SU-DHL-6 (cell line): ENCODE results near the gene TNRC6B.

Experiments
- H2AFZ ChIP-seq: fragments of 200-600 bp; sonication (generic); 2 replicates; pipeline ENCODE4 v1.6.1; 2014; ENCODE audit warnings: low read depth, mild to moderate bottlenecking, moderate library complexity, mixed read lengths, antibody characterized with exemption, low read length; ENCODE audit not compliant: severe bottlenecking
- H3F3A ChIP-seq: fragments of 200-600 bp; shearing (Covaris generic); 2 replicates; pipeline ENCODE4 v1.6.0; 2016; ENCODE audit warnings: antibody characterized with exemption, mild to moderate bottlenecking; ENCODE audit not compliant: insufficient read depth
- H3K27ac ChIP-seq: fragments of 200-600 bp; sonication (generic); 2 replicates; pipeline ENCODE4 v1.5.1; 2016; ENCODE audit warnings: low read depth, mild to moderate bottlenecking, low read length, moderate library complexity, mixed read lengths
- H3K27me3 ChIP-seq: fragments of 200-600 bp; sonication (generic), shearing (Covaris generic); 2 replicates; pipeline ENCODE4 v1.6.0; 2014; ENCODE audit warnings: mild to moderate bottlenecking, low read length
- H3K36me3 ChIP-seq: fragments of 200-600 bp; sonication (generic); 2 replicates; pipeline ENCODE4 v1.6.1; 2014; ENCODE audit warnings: mild to moderate bottlenecking, low read length, mixed read lengths
- H3K4me2 ChIP-seq: fragments of 300-600, 200-600 bp; shearing (Covaris generic), sonication (generic); 2 replicates; pipeline ENCODE4 v1.6.0; 2014; ENCODE audit warnings: low read length, low read depth, mild to moderate bottlenecking; ENCODE audit not compliant: poor library complexity, severe bottlenecking
- H3K4me3 ChIP-seq: fragments of 200-600 bp; sonication (generic); 2 replicates; pipeline ENCODE4 v1.5.1; 2014; ENCODE audit warnings: antibody characterized with exemption, low read length, mild to moderate bottlenecking, mixed read lengths; ENCODE audit not compliant: insufficient read depth, poor library complexity, severe bottlenecking
- H3K79me2 ChIP-seq: fragments of 200-600 bp; sonication (generic); 2 replicates; pipeline ENCODE4 v1.6.1; 2014; ENCODE audit warnings: mild to moderate bottlenecking, low read length, moderate library complexity; ENCODE audit not compliant: insufficient read depth
- H3K9ac ChIP-seq: fragments of 200-600 bp; sonication (generic); 2 replicates; pipeline ENCODE4 v1.7.0; 2014; ENCODE audit warnings: mild to moderate bottlenecking, low read length
- H3K9me2 ChIP-seq: fragments of 200-600 bp; sonication (generic); replicated peaks from 2 replicates; pipeline ENCODE4 v1.6.1; 2014; ENCODE audit warnings: low read length; ENCODE audit not compliant: insufficient read depth
- H3K9me3 ChIP-seq: fragments of 200-600 bp; sonication (generic); 2 replicates; pipeline ENCODE4 v1.6.1; 2014; ENCODE audit warnings: low read length, mixed read lengths; ENCODE audit not compliant: insufficient read depth
- H4K20me1 ChIP-seq: fragments of 200-600 bp; sonication (generic); 2 replicates; pipeline ENCODE4 v1.6.1; 2014; ENCODE audit warnings: low read depth, mild to moderate bottlenecking, antibody characterized with exemption, low read length, moderate library complexity, mixed read lengths
- CTCF ChIP-seq: fragments of 200-600 bp; sonication (generic); IDR thresholded peaks from one replicate; pipeline ENCODE4 v1.5.1; 2017; ENCODE audit warnings: antibody characterized with exemption, mild to moderate bottlenecking, low read length, moderate library complexity; ENCODE audit not compliant: insufficient read depth, poor library complexity, severe bottlenecking
- EZH2phosphoT487 ChIP-seq: fragments of 200-600 bp; sonication (generic), shearing (Covaris generic); conservative IDR thresholded peaks from 2 replicates; pipeline ENCODE4 v1.6.1; 2018; ENCODE audit warnings: mild to moderate bottlenecking, antibody characterized with exemption, low read length, moderate library complexity, mixed read lengths

Gene TNRC6B

GRCh38 chr22:40240160-40240559 is 62.4 kb downstream of the TNRC6B start:
- H3K9ac ChIP-seq: no peak overlapping the region
- H3K79me2 ChIP-seq: peaks cover 70% of the 10 kb centered on the region
- H3K9me2 ChIP-seq: no peaks in the 10 kb centered on the region
- no peak overlapping the region for H3K4me2 ChIP-seq
- no peak for TF ChIP-seq CTCF
- no peak for TF ChIP-seq EZH2phosphoT487
- no peaks in the 10 kb centered on the region for H3F3A ChIP-seq
- H3K27me3 ChIP-seq: no peaks in the 10 kb centered on the region
- H3K36me3 ChIP-seq: no peaks in the 10 kb centered on the region
- peaks cover 5% of the 10 kb centered on the region for H4K20me1 ChIP-seq
- H3K27ac ChIP-seq: no peak overlapping the region
- H2AFZ ChIP-seq: no peak overlapping the region
- H3K4me3 ChIP-seq: no peak overlapping the region
- no peaks in the 10 kb centered on the region for H3K9me3 ChIP-seq

DNA sequence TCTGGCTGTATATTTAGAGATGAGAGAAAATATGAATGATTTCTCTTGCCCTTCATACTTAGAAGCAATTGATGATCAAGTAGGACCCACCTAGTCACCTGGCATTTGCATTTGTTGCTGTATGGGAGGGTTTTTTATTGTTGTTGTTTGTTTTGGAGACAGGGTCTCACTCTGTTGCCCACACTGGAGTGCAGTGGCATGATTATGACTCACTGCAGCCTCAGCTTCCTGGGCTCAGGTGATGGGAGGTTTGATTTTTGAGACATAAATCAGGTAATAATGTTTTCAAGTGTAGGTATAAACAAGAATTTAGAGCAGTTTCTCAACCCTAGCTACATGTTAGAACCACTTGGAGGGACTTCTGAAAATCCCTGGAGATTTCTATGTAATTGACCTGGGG is 63.0 kb downstream of the TNRC6B start:
- no peaks in the 10 kb centered on the region for H3F3A ChIP-seq
- peaks cover 5% of the 10 kb centered on the region for H4K20me1 ChIP-seq
- H3K27me3 ChIP-seq: no peaks in the 10 kb centered on the region
- no peak overlapping the region for H3K4me2 ChIP-seq
- no peaks in the 10 kb centered on the region for H3K9me2 ChIP-seq
- H3K9me3 ChIP-seq: no peaks in the 10 kb centered on the region
- H3K4me3 ChIP-seq: no peak overlapping the region
- no peak overlapping the region for H3K27ac ChIP-seq
- H3K36me3 ChIP-seq: no peaks in the 10 kb centered on the region
- peaks cover 68% of the 10 kb centered on the region for H3K79me2 ChIP-seq
- no peak for TF ChIP-seq EZH2phosphoT487
- TF ChIP-seq CTCF: no peak
- H2AFZ ChIP-seq: no peak overlapping the region
- no peak overlapping the region for H3K9ac ChIP-seq

GRCh38 chr22:40241200-40241763 is 63.6 kb downstream of the TNRC6B start:
- H3K4me2 ChIP-seq: no peak overlapping the region
- H3K4me3 ChIP-seq: no peak overlapping the region
- no peaks in the 10 kb centered on the region for H3K9me2 ChIP-seq
- no peak for TF ChIP-seq EZH2phosphoT487
- no peak for TF ChIP-seq CTCF
- H3K9me3 ChIP-seq: no peaks in the 10 kb centered on the region
- no peaks in the 10 kb centered on the region for H3K27me3 ChIP-seq
- H4K20me1 ChIP-seq: peaks cover 5% of the 10 kb centered on the region
- no peaks in the 10 kb centered on the region for H3K36me3 ChIP-seq
- no peak overlapping the region for H3K27ac ChIP-seq
- H3K9ac ChIP-seq: no peak overlapping the region
- peaks cover 66% of the 10 kb centered on the region for H3K79me2 ChIP-seq
- no peaks in the 10 kb centered on the region for H3F3A ChIP-seq
- no peak overlapping the region for H2AFZ ChIP-seq
